ENCODE measurements around the gene GRM2.

GRM2 gene

DNA sequence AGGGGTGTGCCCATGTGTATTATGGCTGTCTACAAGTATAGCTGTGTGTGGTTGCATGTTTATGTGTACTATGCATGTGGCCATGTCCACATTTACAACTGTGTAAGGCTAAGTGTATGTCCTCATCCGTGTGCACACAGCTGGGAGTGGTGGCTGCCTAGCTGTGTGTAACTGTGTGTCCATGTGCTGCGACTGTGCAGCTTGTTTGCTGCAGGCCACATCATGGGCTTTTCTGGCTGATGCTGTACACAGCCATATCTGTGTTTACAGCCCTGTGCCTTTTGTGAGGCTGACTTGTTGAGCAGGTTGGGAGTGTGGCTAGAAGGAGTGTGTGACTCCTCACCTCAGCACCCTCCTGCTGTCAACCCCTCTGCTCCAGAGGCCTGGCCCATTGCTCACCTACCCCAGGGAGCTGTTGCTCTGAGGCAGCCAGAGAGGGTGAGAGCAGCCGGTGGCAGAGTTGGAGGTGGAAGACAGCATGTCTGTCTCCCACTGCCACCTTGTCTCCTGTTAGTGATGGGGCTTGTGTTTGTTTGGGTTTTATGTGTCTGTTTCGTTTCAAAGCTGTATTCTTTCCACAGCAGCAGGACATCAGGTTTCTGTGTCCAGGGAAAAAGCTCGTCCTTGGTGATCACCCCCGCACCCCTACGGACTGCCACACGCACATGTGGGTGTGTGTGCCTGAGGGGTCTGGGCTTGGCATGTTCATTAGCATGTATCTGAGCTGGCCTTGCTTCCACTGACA lies 1.4 kb upstream of the GRM2 start:
- H3K4me3 ChIP-seq (ENCODE audit: low read length): no peak overlapping the region
- no peak for TF ChIP-seq ZNF274 (IDR thresholded peaks at IDR 0.05; ENCODE audit: low read depth, low read length)

DNA sequence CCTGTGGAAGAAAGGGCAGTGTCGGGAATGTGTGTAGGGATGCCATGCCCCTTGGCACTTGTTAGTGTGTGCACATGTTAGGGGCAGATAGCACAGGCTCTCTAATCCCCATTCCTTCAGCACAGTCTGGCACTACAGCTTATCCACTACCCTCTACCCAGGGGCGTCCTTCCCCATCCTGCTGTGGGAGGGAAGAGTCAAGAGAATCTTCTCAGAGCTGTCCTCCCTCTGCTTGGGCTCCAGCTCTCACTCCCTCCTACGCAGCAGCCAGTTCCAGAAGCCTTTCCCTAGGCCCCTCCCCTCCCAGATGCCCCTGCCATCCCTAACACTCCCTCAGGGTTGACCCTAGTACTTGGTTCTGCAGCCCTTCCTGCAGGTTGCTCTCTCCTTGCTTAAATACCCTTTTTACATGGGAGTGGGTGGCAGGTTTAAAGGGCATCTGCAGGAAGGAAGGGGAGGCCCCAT lies 815 bp upstream of the GRM2 start:
- no peak overlapping the region for H3K4me3 ChIP-seq (ENCODE audit: low read length)
- no peak for TF ChIP-seq ZNF274 (IDR thresholded peaks at IDR 0.05; ENCODE audit: low read depth, low read length)

DNA sequence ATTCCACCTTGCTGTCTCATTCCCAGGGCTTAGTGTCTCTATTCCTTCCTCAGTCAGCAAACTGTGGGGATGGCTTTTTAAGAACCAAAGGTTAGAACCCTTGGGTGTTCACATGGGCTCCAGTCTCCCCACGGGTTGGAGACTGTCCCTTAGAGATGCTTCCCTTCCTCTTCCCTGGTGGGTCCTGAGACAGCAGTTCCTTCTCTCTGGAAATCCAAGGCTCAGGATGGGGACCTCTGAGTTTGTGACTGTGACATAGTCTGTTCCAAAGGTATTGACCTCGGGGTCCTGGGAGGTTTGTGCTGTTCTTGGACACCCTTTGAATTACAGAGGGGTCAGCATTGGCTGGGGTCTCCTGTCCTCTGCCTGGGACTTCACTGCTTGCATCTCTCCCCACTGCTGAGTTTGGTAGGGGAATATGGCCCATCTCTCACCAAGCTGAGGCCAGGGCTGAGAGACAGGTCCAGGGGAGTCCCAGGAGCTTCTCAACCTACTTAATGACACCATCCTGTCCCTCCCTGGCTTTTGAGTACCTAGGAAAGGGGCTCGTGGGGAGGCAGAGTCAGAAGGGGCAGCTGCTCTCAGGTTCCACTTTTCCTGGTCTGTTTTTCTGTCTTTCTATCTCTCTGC lies 1.5 kb downstream of the GRM2 start:
- TF ChIP-seq ZNF274 (IDR thresholded peaks at IDR 0.05; ENCODE audit: low read depth, low read length): no peak
- no peak overlapping the region for H3K4me3 ChIP-seq (ENCODE audit: low read length)

DNA sequence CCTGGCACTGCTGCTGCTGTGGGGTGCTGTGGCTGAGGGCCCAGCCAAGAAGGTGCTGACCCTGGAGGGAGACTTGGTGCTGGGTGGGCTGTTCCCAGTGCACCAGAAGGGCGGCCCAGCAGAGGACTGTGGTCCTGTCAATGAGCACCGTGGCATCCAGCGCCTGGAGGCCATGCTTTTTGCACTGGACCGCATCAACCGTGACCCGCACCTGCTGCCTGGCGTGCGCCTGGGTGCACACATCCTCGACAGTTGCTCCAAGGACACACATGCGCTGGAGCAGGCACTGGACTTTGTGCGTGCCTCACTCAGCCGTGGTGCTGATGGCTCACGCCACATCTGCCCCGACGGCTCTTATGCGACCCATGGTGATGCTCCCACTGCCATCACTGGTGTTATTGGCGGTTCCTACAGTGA lies 2.1 kb downstream of the GRM2 start:
- H3K4me3 ChIP-seq (ENCODE audit: low read length): no peak overlapping the region
- no peak for TF ChIP-seq ZNF274 (IDR thresholded peaks at IDR 0.05; ENCODE audit: low read depth, low read length)

DNA sequence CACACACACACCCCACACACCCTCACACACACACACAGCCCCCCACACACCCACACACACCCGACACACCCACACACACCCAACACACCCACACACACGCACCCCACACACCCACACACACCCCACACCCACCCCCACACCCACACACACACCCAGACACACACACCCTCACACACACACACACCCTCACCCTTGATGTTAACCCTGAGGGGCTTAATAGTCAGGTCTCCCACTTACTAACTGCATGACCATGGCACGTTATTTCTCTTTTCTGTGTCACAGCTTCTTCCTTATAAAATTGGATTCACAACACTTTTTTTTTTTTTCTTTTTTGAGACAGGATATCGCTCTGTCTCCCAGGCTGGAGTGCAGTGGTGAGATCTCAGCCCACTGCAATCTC lies 2.8 kb downstream of the GRM2 start:
- no peak overlapping the region for H3K4me3 ChIP-seq (ENCODE audit: low read length)
- no peak for TF ChIP-seq ZNF274 (IDR thresholded peaks at IDR 0.05; ENCODE audit: low read depth, low read length)

DNA sequence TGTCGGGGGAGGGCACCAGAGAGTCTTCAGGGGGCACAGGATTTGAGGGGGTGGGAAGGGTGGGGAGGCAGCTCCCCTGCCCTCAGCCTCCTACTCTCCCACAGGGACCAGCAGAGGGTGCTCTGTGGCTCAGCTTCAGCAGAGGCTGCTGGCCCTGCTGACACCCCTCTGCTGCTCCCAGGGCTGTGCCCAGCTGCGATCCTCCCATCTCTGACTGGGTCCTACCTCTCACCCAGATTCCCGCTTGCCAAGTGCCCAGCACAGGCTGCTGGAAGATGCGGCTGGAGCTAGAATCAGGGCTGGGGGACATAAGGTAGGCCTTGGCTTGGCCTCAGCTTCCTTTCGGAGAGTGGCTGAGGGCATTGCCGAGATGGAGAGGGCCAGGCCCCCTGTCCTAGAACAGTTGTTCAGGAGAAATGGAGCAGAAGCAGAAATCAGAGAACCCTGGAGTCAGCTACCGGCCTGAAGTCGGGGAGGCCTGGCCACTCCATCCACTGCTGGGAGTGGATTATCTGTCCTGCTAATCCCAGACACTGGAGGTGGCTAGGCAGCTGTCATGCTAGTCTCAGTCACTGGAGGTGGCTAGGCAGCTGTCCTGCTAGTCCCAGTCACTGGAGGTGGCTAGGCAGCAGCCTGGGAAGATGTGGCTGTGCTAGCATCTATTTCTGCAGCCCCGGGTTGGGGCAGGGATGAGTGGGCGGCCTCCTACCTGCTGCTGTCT lies 3.9 kb downstream of the GRM2 start:
- no peak for TF ChIP-seq ZNF274 (IDR thresholded peaks at IDR 0.05; ENCODE audit: low read depth, low read length)
- no peak overlapping the region for H3K4me3 ChIP-seq (ENCODE audit: low read length)

DNA sequence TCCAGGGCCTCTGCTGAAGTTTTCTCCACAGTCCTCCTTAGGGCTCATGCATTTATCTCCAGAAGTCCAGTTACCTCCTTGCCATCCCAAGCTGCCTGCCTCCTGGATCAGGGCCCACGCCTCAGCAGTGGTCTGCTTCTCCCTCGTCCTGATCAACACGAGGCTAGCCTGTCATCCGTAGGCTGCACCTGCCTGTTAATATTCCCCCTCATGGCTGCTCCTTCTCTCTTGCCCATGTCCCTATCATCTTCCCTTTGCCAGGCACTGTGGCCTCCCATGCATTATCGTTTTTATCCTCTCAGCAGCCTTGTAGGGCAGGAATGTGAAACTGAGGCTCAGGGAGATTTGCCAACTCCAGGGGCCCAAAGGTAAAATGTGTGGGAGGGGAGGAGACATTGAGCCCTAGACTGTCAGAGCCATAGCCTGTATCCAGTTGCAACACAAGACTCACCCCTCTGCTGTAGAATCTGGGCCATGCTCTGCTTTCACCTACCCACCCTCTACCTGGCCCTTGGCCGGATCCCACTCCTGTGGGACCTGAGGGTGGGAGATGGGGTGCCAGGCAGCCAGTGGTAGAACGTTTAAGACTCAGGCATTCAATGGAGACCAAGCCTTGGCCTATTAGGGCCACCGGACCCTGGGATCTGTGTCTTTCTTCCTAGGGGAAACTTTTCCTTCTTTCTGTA lies 4.6 kb downstream of the GRM2 start:
- TF ChIP-seq ZNF274 (IDR thresholded peaks at IDR 0.05; ENCODE audit: low read depth, low read length): no peak
- no peak overlapping the region for H3K4me3 ChIP-seq (ENCODE audit: low read length)

DNA sequence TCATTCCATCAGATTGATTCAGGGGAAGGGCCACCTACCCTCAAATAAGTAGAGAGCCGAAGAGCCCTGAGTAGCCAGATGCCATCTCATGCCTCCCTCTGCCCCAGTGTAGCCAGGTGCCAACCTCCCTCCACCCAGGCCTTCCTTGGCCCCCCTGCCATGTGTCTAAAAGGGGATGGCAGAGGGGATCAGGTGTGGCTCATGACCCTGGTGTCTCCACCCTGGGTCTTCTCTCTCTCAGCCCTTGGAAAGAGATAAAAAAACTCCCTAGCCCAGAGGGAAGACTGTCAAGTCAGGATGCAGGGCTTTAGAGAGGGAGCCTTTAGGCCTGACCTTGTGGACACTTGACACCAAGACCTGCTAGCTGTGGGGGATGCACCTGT lies 5.2 kb downstream of the GRM2 start:
- TF ChIP-seq ZNF274 (IDR thresholded peaks at IDR 0.05; ENCODE audit: low read depth, low read length): no peak
- H3K4me3 ChIP-seq (ENCODE audit: low read length): no peak overlapping the region

DNA sequence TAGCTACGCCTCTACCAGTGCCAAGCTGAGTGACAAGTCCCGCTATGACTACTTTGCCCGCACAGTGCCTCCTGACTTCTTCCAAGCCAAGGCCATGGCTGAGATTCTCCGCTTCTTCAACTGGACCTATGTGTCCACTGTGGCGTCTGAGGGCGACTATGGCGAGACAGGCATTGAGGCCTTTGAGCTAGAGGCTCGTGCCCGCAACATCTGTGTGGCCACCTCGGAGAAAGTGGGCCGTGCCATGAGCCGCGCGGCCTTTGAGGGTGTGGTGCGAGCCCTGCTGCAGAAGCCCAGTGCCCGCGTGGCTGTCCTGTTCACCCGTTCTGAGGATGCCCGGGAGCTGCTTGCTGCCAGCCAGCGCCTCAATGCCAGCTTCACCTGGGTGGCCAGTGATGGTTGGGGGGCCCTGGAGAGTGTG lies 5.7 kb downstream of the GRM2 start:
- H3K4me3 ChIP-seq (ENCODE audit: low read length): no peak overlapping the region
- no peak for TF ChIP-seq ZNF274 (IDR thresholded peaks at IDR 0.05; ENCODE audit: low read depth, low read length)

DNA sequence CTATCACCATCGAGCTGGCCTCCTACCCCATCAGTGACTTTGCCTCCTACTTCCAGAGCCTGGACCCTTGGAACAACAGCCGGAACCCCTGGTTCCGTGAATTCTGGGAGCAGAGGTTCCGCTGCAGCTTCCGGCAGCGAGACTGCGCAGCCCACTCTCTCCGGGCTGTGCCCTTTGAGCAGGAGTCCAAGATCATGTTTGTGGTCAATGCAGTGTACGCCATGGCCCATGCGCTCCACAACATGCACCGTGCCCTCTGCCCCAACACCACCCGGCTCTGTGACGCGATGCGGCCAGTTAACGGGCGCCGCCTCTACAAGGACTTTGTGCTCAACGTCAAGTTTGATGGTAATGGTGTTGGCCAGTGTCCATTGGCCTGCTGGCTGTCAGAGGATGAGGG lies 6.1 kb downstream of the GRM2 start:
- no peak for TF ChIP-seq ZNF274 (IDR thresholded peaks at IDR 0.05; ENCODE audit: low read depth, low read length)
- H3K4me3 ChIP-seq (ENCODE audit: low read length): no peak overlapping the region

DNA sequence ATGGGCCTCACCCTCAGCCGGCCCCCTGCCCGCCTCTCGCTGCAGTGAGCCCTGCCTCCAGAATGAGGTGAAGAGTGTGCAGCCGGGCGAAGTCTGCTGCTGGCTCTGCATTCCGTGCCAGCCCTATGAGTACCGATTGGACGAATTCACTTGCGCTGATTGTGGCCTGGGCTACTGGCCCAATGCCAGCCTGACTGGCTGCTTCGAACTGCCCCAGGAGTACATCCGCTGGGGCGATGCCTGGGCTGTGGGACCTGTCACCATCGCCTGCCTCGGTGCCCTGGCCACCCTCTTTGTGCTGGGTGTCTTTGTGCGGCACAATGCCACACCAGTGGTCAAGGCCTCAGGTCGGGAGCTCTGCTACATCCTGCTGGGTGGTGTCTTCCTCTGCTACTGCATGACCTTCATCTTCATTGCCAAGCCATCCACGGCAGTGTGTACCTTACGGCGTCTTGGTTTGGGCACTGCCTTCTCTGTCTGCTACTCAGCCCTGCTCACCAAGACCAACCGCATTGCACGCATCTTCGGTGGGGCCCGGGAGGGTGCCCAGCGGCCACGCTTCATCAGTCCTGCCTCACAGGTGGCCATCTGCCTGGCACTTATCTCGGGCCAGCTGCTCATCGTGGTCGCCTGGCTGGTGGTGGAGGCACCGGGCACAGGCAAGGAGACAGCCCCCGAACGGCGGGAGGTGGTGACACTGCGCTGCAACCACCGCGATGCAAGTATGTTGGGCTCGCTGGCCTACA lies 8.5 kb downstream of the GRM2 start:
- H3K4me3 ChIP-seq (ENCODE audit: low read length): no peak overlapping the region
- no peak for TF ChIP-seq ZNF274 (IDR thresholded peaks at IDR 0.05; ENCODE audit: low read depth, low read length)

DNA sequence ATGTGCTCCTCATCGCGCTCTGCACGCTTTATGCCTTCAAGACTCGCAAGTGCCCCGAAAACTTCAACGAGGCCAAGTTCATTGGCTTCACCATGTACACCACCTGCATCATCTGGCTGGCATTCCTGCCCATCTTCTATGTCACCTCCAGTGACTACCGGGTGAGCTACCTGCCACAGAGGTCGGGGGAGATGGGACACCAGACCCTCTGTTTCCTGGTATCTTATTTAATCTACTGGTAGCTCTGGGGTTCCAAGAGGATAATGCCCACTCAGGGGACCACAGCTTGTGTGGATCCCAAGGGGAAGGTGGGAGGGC lies 9.1 kb downstream of the GRM2 start:
- TF ChIP-seq ZNF274 (IDR thresholded peaks at IDR 0.05; ENCODE audit: low read depth, low read length): no peak
- H3K4me3 ChIP-seq (ENCODE audit: low read length): no peak overlapping the region

DNA sequence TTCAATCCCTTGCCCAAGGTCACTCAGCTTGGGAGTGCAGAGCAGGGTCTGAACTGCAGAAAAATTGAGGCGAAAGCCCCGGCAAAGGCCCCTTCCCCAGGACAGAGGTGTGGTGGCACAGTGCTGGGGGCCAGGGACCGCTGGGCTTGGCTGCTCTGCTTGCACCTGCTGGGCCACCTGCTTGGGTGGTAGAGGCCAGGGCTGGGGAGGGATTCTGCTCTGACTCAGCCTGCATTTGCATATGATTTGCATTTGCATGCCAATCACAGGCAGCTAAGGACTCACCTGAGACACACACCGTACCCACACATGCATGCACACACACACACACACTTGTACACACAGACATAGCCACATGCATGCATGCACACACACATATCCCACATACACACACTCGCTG lies 9.9 kb downstream of the GRM2 start:
- no peak for TF ChIP-seq ZNF274 (IDR thresholded peaks at IDR 0.05; ENCODE audit: low read depth, low read length)

DNA sequence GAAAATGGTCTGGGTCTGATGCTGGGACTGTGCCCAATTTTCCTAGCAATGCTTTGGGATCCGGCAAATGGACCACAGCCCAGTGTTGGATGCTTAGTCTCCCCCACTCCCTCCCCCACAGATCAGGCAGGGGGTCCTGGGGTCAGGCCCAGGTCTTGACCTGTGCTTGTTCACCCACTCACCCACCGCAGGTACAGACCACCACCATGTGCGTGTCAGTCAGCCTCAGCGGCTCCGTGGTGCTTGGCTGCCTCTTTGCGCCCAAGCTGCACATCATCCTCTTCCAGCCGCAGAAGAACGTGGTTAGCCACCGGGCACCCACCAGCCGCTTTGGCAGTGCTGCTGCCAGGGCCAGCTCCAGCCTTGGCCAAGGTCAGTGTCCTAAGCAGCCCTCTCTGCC lies 10.6 kb downstream of the GRM2 start:
- H3K4me3 ChIP-seq (ENCODE audit: low read length): no peak overlapping the region
- no peak for TF ChIP-seq ZNF274 (IDR thresholded peaks at IDR 0.05; ENCODE audit: low read depth, low read length)

More for the DNA sequence above, 9.9 kb downstream of the GRM2 start:
- no peak overlapping the region for H3K4me3 ChIP-seq (ENCODE audit: low read length)

All from GM08714 (cell line).